GM18858 (cell line): ENCODE results near the gene PYGO1.
A peak's percentile ranks its signal among the peaks of the same experiment; 100 is the strongest.
"Not testable (repeated sequence)": the region's sequence is repeated elsewhere in the genome, so short reads cannot be mapped to it uniquely, and the experiment has no call there.

Source experiments
- ATAC-seq: cut with Tn5 transposase; IDR thresholded peaks from one replicate; pipeline ENCODE4 v1.9.1; 2021; ENCODE audit not compliant: unreplicated experiment

Gene PYGO1

GRCh38 chr15:55513621-55514413 is 74.3 kb downstream of the PYGO1 start:
- ATAC-seq = not testable (repeated sequence)

GRCh38 chr15:55513152-55513551 is 75.0 kb downstream of the PYGO1 start:
- ATAC-seq = no peak

GRCh38 chr15:55507567-55507966 is 80.6 kb downstream of the PYGO1 start:
- ATAC-seq = no peak

GRCh38 chr15:55505407-55505806 is 82.7 kb downstream of the PYGO1 start:
- not testable (repeated sequence) for ATAC-seq

- no peak for ATAC-seq
These were observed 89.0 kb downstream of the PYGO1 start for GRCh38 chr15:55499151-55499550.

GRCh38 chr15:55498109-55498938 is 89.8 kb downstream of the PYGO1 start:
- ATAC-seq = peak; percentile 97

GRCh38 chr15:55496716-55497115 is 91.4 kb downstream of the PYGO1 start:
- no peak for ATAC-seq

GRCh38 chr15:55494931-55495330 is 93.2 kb downstream of the PYGO1 start:
- ATAC-seq = no peak

GRCh38 chr15:55488952-55489600 is 99.1 kb downstream of the PYGO1 start:
- not testable (repeated sequence) for ATAC-seq
